GM21367 (cell line): ENCODE results near the gene TMPRSS11D.
A peak's percentile ranks its signal among the peaks of the same experiment; 100 is the strongest.

Source experiments
- ATAC-seq: cut with Tn5 transposase; IDR thresholded peaks from one replicate; pipeline ENCODE4 v1.9.1; 2021; ENCODE audit not compliant: unreplicated experiment

TMPRSS11D gene

GRCh38 chr4:67891645-67892044 lies 7.8 kb upstream of the TMPRSS11D start:
- ATAC-seq = no peak

DNA sequence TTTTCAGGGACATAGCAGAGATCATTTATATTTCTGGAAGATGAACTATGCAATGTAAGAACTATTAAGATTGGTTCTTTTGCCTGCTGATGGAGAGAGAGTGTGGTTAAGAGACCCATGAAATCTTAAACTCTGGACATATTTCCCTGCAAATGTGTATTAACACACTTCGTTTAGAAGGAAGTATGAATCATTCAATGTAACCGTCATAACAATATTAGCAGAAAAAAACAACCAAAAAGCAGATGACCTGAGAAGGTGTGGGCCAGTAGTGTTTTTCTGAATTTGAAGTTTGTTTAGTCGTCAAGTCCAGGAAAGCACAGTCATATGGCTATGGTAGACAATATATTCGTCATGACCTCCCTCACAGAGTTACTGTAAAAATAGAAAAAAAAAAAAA lies 2.5 kb upstream of the TMPRSS11D start:
- ATAC-seq = no peak

- no peak for ATAC-seq
Observed at GRCh38 chr4:67885762-67886161, 2.0 kb upstream of the TMPRSS11D start.

GRCh38 chr4:67884701-67885100 lies 899 bp upstream of the TMPRSS11D start:
- ATAC-seq = no peak

DNA sequence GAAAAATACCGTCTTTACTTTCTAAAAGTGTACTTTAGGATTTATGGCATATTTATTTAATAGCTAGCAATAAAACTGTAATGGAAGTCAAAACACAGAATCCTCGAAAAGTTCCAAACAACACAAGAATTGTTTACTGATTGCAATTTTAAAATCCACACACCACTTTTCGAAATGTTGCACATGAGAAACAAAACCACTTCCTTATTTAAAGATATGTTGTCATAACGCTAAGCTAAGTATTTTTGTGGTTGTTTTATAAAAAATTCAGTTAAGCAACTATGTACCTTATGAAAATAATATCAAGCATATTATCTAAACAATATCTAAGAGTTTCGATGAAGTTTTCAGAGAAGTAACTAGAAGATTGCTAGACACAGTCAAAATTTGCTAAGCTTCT lies 344 bp downstream of the TMPRSS11D start:
- ATAC-seq = no peak

DNA sequence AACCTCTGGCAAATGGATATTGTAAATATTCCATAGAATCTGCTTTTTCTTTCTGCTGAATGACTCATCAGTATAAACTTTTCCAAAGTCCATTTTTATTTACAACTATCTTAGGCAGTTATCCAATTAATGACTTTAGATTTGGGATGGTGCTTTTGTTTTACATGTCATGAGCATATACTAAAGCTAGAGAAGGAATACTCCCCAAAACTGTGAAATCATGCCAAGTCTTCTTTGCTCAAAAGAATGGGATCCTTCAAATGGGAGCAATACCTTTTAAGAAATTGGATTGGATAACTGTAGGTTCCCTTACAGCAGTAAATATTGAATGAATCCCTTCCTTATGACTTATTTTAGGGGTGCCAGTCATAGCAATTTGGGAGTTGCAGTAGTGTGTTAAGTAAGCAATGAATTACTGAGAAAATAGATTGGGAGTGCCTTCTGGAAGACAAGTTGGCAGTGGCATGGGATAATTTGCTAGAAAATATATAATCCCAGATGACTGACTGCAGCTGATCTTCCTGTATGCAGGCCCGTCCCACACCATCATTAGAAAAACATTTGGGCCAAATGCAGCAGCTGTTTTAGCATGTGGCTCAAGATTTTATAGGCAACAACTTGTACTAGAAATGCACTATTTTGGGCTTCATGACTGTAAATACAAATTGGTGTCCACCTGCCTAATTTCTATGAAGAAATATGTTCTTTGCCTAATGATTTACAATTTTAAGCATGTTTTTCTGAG lies 2.8 kb downstream of the TMPRSS11D start:
- no peak for ATAC-seq

DNA sequence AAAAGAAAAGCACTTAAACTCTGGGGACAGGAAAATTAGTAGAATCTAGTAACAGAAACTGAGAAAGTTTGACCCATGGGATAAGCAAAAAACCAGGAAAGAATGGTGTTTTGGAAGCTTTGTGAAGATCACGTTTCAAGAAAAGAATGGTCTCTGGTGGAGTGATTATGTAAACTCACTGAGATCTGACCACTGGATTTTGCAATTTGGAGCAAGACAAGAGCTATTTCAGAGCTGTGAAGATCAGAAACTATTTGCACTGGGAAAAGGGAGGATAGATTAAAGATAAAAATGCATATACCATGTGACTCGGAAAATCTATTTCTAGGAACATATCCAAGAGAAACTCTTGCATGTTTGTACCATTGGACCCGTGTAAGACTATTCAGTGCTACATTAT lies 4.3 kb downstream of the TMPRSS11D start:
- no peak for ATAC-seq

- no peak for ATAC-seq
Observed at GRCh38 chr4:67877086-67877485, 6.7 kb downstream of the TMPRSS11D start.

DNA sequence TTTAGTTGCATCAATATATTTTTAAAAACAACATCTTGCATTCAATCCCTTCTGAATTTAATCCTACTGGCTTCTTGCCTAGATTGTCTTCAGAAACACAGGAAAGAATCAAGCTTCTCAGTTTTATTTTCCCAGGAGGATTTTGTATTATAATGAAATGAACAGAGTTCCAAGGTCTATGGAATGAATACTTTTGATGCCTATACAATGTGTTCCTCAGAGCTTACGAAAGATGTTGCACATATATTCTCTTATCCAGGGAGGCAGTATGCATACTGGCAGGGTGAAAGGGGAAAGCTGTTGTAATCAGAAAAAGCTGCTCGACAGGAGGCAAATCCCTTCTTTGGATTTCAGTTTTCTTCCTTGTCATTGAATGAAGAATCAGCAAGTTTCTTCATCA lies 8.8 kb downstream of the TMPRSS11D start:
- ATAC-seq = no peak

- no peak for ATAC-seq
Observed at GRCh38 chr4:67873116-67873515, 10.7 kb downstream of the TMPRSS11D start.

DNA sequence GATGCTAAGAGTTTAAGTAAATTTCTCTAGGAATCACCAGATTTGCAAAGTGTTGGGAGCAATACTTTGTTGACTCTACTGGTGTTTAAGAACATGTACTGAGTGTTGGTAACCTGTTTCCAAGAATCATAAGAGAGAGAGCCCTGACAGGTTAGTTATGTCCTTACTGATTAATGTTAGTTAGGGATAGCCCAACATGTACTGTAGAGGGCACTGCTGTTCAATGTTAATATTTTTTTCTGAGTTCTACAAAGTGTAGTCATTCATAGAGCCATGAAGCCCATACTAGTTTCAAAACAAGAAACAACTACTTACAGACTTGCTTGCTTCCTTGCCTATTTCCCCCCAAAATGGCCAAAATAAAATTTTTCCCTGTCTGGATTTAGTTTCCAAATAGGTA lies 11.9 kb downstream of the TMPRSS11D start:
- peak; percentile 89 for ATAC-seq

DNA sequence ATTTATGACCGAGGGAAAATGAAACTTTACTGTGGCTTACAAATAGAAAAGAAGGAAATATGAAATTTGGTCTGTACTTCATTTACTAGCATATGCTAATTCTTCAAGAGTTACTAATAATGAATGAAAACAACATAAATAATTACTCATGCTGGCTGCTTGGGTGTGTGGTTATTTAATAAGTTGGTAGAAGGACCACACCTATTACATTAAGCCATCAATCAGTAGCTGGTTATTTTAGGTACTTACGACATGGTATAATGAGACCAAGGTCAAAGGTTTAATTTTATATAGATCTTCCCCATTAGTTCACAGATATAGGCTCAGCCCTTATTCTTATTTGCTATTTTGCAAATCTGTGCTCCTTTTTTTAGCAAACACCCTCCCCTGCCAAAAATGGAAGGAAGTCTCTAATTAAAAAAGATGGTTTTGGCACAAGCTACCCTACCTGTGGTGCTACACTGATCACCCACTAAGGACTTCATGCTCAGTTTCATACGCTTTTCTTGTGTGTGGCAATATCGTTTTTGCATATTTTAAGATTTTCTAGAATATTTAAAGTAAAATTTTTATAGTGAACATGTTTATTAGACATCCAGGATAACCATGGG lies 14.1 kb downstream of the TMPRSS11D start:
- no peak for ATAC-seq

- ATAC-seq = no peak
Observed at GRCh38 chr4:67861513-67861912, 22.3 kb downstream of the TMPRSS11D start.

- no peak for ATAC-seq
Observed at GRCh38 chr4:67853336-67853735, 30.5 kb downstream of the TMPRSS11D start.

GRCh38 chr4:67820903-67821302 lies 62.9 kb downstream of the TMPRSS11D start:
- no peak for ATAC-seq

DNA sequence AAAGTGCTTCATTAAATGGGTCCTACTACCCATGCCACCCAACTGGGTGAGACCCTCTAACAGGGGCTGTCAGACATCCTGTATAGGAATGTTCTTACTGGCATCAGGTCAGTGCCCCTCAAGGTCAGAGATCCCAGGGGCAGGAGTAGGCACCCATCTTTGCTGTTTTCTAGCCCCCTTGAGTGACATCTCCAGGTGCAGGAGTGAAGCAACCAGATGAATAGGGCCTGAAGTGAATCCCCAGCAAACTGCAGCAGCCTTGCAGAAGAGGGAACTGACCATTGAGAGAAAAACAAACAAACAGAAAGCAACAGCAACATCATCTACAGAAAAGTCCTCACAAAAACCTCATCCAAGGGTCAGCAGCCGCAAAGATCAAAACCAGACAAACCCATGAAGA lies 73.8 kb downstream of the TMPRSS11D start:
- ATAC-seq = no peak

GRCh38 chr4:67809502-67809901 lies 74.3 kb downstream of the TMPRSS11D start:
- ATAC-seq = no peak

DNA sequence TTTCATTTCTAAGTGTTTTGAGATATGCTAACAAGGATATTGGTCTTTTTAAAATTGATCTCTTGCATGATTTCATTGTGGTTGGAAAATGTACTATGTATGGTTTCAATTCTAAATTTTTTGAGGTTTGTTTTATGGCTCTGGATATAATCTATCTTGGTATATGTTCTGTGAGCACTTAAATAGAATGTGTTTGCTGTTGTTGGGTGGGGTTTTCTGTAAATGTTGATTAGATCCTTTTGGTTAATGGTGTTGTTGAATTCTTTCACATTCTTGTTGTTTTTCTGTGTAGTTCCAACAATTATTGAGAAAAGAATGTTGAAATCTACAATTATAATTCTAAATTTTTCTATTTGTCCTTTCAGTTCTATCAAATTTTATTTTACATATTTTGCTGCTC lies 87.0 kb downstream of the TMPRSS11D start:
- no peak for ATAC-seq

GRCh38 chr4:67790721-67791120 lies 93.1 kb downstream of the TMPRSS11D start:
- ATAC-seq = no peak

- ATAC-seq = no peak
Observed at GRCh38 chr4:67787311-67787710, 96.5 kb downstream of the TMPRSS11D start.

GRCh38 chr4:67785528-67785927 lies 98.3 kb downstream of the TMPRSS11D start:
- no peak for ATAC-seq

DNA sequence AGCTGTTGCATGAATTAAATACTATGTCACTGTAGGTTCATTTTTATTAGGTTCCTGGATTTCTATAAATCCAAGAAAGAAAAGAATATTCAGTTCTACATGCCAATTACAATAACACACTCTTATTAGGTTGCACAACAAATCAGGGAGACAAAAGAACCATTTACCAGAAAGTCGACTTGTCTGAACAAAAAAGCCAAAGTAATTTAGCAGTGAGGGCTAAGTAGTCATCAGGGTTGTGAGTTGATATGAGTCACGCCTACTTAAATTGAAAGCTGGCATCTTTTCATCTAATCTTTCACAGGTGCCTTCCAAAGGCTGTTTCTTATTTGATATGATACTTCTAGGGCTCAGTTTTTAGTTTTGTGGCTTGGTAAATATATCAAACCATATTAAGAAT lies 104.2 kb downstream of the TMPRSS11D start:
- no peak for ATAC-seq

GRCh38 chr4:67776746-67777145 lies 107.1 kb downstream of the TMPRSS11D start:
- no peak for ATAC-seq
